HCT116 (cell line): ENCODE data around the gene ADARB1. TPM values are rescaled to one million over a fixed set of nuclear protein-coding genes. Genes with fewer than 3 reads are reported as not detected.

Experiments used
- ATAC-seq: fragments of 200-7000 bp; cut with Tn5 transposase; 2 replicates; pipeline ENCODE4 v1.9.1; 2020; ENCODE audit warnings: mild to moderate bottlenecking, moderate library complexity
- BruUV-seq: library from RNA; stranded (reverse); fragments of 400-500 nt; replicated peaks from 2 replicates; lab custom pipeline; 2021; lab: Mats Ljungman, UMichigan
- CTCF ChIA-PET: fragments of 300-600 bp; sonication (Branson Sonifier 250); formaldehyde crosslinking; loops from one replicate; lab custom pipeline; 2021; ENCODE audit warnings: antibody characterized with exemption; lab: Charles Lee
- POLR2A ChIA-PET: fragments of 300-600, 350-600 bp; sonication (Branson Sonifier 250); formaldehyde crosslinking; loops from one replicate; lab custom pipeline; 2021; ENCODE audit warnings: antibody characterized with exemption; lab: Charles Lee
- RAD21 ChIA-PET, 2 experiments: fragments of 300-600 bp; sonication (Branson Sonifier 250); formaldehyde crosslinking; loops; one replicate each; lab custom pipeline; 2023; ENCODE audit warnings: low total read pairs in 2 of 2; ENCODE audit not compliant: uncharacterized antibody in 2 of 2, unreplicated experiment in 2 of 2, low non-redundant PET in 1 of 2; lab: Charles Lee
- DNase-seq: peaks from one replicate; pipeline ENCODE4 v3.0.0-alpha.2; 2010; ENCODE audit warnings: low read depth, low spot score
- H2AFZ ChIP-seq: fragments of 200-600 bp; shearing (Covaris generic), sonication (generic); 2 replicates; pipeline ENCODE4 v1.6.1; 2017; ENCODE audit warnings: low read depth, mixed run types, mixed read lengths, antibody characterized with exemption, low read length; ENCODE audit not compliant: poor library complexity, severe bottlenecking
- H3K27ac ChIP-seq: 2 replicates; pipeline ENCODE4 v1.5.1; 2012; ENCODE audit warnings: low read depth, low read length
- H3K27me3 ChIP-seq: fragments of 200-600 bp; sonication (generic); 2 replicates; pipeline ENCODE4 v1.6.1; 2016; ENCODE audit warnings: mixed run types, low read length, mixed read lengths; ENCODE audit not compliant: insufficient read depth
- H3K36me3 ChIP-seq, 2 experiments: fragments of 200-500 bp in 1 of 2; fragments of 200-600 bp in 1 of 2; sonication (Bioruptor generic) in 1 of 2; sonication (generic) in 1 of 2; 2 replicates each; pipeline versions ENCODE4 v1.5.1 to v1.6.1; 2014 to 2016; ENCODE audit warnings: low read length in 2 of 2, inconsistent platforms in 1 of 2, mixed read lengths in 1 of 2, mixed run types in 1 of 2; ENCODE audit not compliant: insufficient read depth in 2 of 2, control insufficient read depth in 1 of 2
- H3K4me1 ChIP-seq, 2 experiments: fragments of 200-600 bp in 1 of 2; sonication (generic) in 1 of 2; 2 replicates each; pipeline versions ENCODE4 v1.5.1 to v1.6.1; 2012 to 2017; ENCODE audit warnings: low read length in 2 of 2, inconsistent platforms in 1 of 2, mild to moderate bottlenecking in 1 of 2, mixed read lengths in 1 of 2, mixed run types in 1 of 2, moderate library complexity in 1 of 2; ENCODE audit not compliant: insufficient read depth in 2 of 2, control insufficient read depth in 1 of 2
- H3K4me2 ChIP-seq: fragments of 200-600 bp; sonication (generic); 2 replicates; pipeline ENCODE4 v1.6.1; 2017; ENCODE audit warnings: mixed run types, low read length, mixed read lengths
- H3K4me3 ChIP-seq, 2 experiments: fragments of 200-600 bp in 1 of 2; sonication (generic) in 1 of 2; replicated peaks in 1 of 2; 2 replicates each; pipeline ENCODE4 v1.5.1; 2011 to 2016; ENCODE audit warnings: low read length in 2 of 2, control low read depth in 1 of 2, low read depth in 1 of 2, mild to moderate bottlenecking in 1 of 2, mixed read lengths in 1 of 2, mixed run types in 1 of 2
- H3K79me2 ChIP-seq: fragments of 200-600 bp; sonication (generic); 2 replicates; pipeline ENCODE4 v1.6.1; 2017; ENCODE audit warnings: mild to moderate bottlenecking, mixed run types, low read length, moderate library complexity, mixed read lengths; ENCODE audit not compliant: insufficient read depth
- H3K9ac ChIP-seq: fragments of 200-600 bp; sonication (generic); 2 replicates; pipeline ENCODE4 v1.6.1; 2016; ENCODE audit warnings: low read length, mixed read lengths
- H3K9me2 ChIP-seq: fragments of 200-600 bp; sonication (generic), shearing (Covaris generic); 2 replicates; pipeline ENCODE4 v1.6.1; 2017; ENCODE audit warnings: mixed run types, mild to moderate bottlenecking, moderate library complexity; ENCODE audit not compliant: insufficient read depth
- H3K9me3 ChIP-seq, 2 experiments: fragments of 200-500 bp in 1 of 2; fragments of 200-600 bp in 1 of 2; sonication (Bioruptor generic) in 1 of 2; sonication (generic) in 1 of 2; 2 replicates each; pipeline ENCODE4 v1.6.1; 2014 to 2017; ENCODE audit warnings: low read length in 2 of 2, mixed read lengths in 2 of 2, inconsistent platforms in 1 of 2, low read depth in 1 of 2, mild to moderate bottlenecking in 1 of 2, mixed run types in 1 of 2, moderate library complexity in 1 of 2; ENCODE audit not compliant: control insufficient read depth in 1 of 2, insufficient read depth in 1 of 2
- H4K20me1 ChIP-seq: fragments of 200-600 bp; sonication (generic), shearing (Covaris generic); 2 replicates; pipeline ENCODE4 v1.6.1; 2017; ENCODE audit warnings: mixed run types, mild to moderate bottlenecking, moderate library complexity; ENCODE audit not compliant: insufficient read depth
- CBX3 ChIP-seq: IDR thresholded peaks from 2 replicates; pipeline ENCODE4 v1.6.1; 2012; ENCODE audit warnings: low read depth
- EGR1 ChIP-seq: IDR thresholded peaks from 2 replicates; pipeline ENCODE4 v1.6.1; 2012; ENCODE audit warnings: low read depth
- ELF1 ChIP-seq: IDR thresholded peaks from 2 replicates; pipeline ENCODE4 v1.6.1; 2012; ENCODE audit warnings: low read depth, borderline replicate concordance
- EZH2 ChIP-seq: fragments of 200-600 bp; sonication (generic); IDR thresholded peaks from 2 replicates; pipeline ENCODE4 v1.6.1; 2017; ENCODE audit warnings: antibody characterized with exemption, mixed run types
- EZH2phosphoT487 ChIP-seq: fragments of 200-600 bp; IDR thresholded peaks from 2 replicates; pipeline ENCODE4 v1.6.1; 2018; ENCODE audit warnings: antibody characterized with exemption, borderline replicate concordance
- POLR2AphosphoS5 ChIP-seq: IDR thresholded peaks from 2 replicates; pipeline ENCODE4 v1.6.1; 2011; ENCODE audit warnings: mild to moderate bottlenecking, low read depth, low read length, moderate library complexity
- RAD21 ChIP-seq: IDR thresholded peaks from 2 replicates; pipeline ENCODE4 v1.6.1; 2012; ENCODE audit warnings: low read depth, mild to moderate bottlenecking
- SIN3A ChIP-seq: IDR thresholded peaks from 2 replicates; pipeline ENCODE4 v1.6.1; 2012; ENCODE audit warnings: low read depth
- ZFX ChIP-seq: fragments of 450-650 bp; IDR thresholded peaks from 2 replicates; pipeline ENCODE4 v1.6.1; 2017
- ZNF274 ChIP-seq: fragments of 200-500 bp; sonication (Bioruptor generic); IDR thresholded peaks from 2 replicates; pipeline ENCODE4 v1.6.1; 2014; ENCODE audit warnings: mild to moderate bottlenecking, low read depth, low read length, inconsistent platforms
- intact Hi-C: fragments of 100-400 bp; cut with micrococcal nuclease; formaldehyde crosslinking; loops from 2 replicates; pipeline ENCODE4 v1.10.0; 2022
- total RNA-seq: library from RNA; stranded (reverse); gene quantifications from one replicate; pipeline ENCODE4 v1.2.1, GENCODE V29; 2021; ENCODE audit not compliant: unreplicated experiment
- TF ChIP-seq, protein P1 (sequence below): IDR thresholded peaks from 2 replicates; pipeline ENCODE4 v1.6.1; 2012

ADARB1 gene
- total RNA-seq, 1 experiment from 2014 or later: 13.5 TPM

DNA sequence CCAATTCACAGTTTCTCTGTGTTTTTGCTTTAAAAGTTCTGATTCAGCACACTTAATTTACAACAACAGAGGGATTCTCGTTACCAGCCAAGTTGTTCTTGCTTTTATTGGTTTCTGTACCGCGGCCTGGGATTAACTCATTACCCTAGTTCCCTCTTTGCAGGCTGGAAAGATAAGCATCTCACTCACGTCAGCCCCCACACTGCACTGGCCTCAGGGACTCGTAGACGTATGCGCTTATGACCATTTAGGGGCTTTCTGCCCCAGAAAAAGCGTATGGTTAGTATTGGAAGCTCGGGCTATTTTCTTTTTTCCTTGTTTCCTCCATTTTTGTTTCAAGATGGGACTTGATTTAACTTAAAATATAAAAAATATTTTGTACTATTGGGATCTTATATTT, 137.3 kb downstream of the ADARB1 start:
- no TSS peak for BruUV-seq
- Histone ChIP-seq H3K4me1 (no peaks in the 10 kb centered on the region), H2AFZ (no peak overlapping the region), H3K9me3 (0 out of 4 replicates have a peak, but pooled peaks cover 0 to 3% of the 10 kb centered on the region in 2 experiments), H4K20me1 (no peaks in the 10 kb centered on the region), H3K9ac (no peak overlapping the region), H3K9me2 (no peaks in the 10 kb centered on the region), H3K27ac (no peak overlapping the region), H3K36me3 (peaks cover 0 to 4% of the 10 kb centered on the region in 2 experiments; a peak in 1 of 4 replicates), H3K4me2 (no peak overlapping the region), H3K27me3 (no peaks in the 10 kb centered on the region), H3K79me2 (no peaks in the 10 kb centered on the region), H3K4me3 (no peak overlapping the region)
- intact Hi-C loops: no loop called here
- ChIA-PET RAD21 (no interaction called here), CTCF (interaction anchor here (1.0 kb wide), 1 partner anchor 73 kb away, joined by 4 read pairs; no protein-coding TSS in a partner anchor), POLR2A (no interaction called here)
- ATAC-seq (no peak), DNase-seq (no peak)
- TF ChIP-seq CBX3 (no peak), EZH2 (no peak), ZNF274 (no peak), RAD21 (no peak), POLR2AphosphoS5 (no peak), ELF1 (no peak), ZFX (no peak)

DNA sequence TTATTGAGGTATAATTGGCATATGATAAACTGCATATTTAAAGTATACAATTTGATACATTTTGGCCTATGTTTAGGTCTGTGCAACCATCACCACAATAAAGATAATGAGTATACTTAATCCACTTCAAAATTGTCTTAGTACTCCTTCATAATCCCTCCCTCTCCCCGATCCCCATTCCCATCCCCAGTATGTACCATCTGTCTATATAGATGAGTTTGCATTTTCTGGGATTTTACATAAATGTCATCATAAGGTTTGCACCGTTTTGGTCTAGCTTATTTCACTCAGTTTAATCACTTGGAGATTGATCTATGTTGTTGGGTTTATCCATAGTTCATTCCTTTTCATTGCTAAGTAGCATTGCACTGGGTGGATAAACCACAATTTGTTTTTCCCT, 139.0 kb downstream of the ADARB1 start:
- POLR2A ChIA-PET: no interaction called here
- no peak overlapping the region for H2AFZ ChIP-seq
- ATAC-seq (no peak), DNase-seq (no peak)
- no peaks in the 10 kb centered on the region for H3K27me3 ChIP-seq
- CTCF ChIA-PET: no interaction called here
- peaks cover 0 to 4% of the 10 kb centered on the region in 2 experiments; a peak in 1 of 4 replicates for H3K36me3 ChIP-seq
- intact Hi-C loops: no loop called here
- no TSS peak for BruUV-seq
- H3K4me2 ChIP-seq: no peak overlapping the region
- H3K9me2 ChIP-seq: no peaks in the 10 kb centered on the region
- no peak overlapping the region for H3K4me3 ChIP-seq
- H4K20me1 ChIP-seq: no peaks in the 10 kb centered on the region
- no peak overlapping the region for H3K9ac ChIP-seq
- peaks cover 8 to 9% of the 10 kb centered on the region in 2 experiments; a peak in 3 of 4 replicates for H3K9me3 ChIP-seq
- TF ChIP-seq ELF1: no peak
- no peak for TF ChIP-seq SIN3A
- TF ChIP-seq, protein P1, sequence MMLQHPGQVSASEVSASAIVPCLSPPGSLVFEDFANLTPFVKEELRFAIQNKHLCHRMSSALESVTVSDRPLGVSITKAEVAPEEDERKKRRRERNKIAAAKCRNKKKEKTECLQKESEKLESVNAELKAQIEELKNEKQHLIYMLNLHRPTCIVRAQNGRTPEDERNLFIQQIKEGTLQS: no peak
- TF ChIP-seq EGR1: no peak
- no peak for TF ChIP-seq EZH2phosphoT487
- H3K79me2 ChIP-seq: no peaks in the 10 kb centered on the region
- H3K4me1 ChIP-seq: no peaks in the 10 kb centered on the region
- H3K27ac ChIP-seq: no peak overlapping the region
- RAD21 ChIA-PET: no interaction called here
